ENCODE data around the gene PTPRR.

Gene PTPRR

DNA sequence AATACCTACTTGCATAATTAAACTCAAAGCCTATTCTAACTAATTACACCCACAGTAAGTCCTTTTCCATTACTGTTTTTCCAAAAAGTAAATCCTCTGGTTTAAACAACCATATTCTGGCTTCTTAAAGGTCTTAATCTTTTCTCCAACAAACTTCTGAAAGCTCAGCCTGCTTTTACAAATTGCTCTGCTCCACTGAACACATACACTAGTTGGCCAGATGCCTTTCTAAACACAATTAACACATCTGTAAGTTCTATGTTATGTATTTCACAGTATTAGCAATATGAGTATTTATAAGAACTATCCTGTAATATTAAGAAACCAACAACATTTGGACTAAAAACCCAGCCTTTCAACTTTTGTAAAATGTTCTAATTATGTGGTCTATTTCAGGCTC, 313.4 kb downstream of the PTPRR start:
- Histone ChIP-seq H3K27ac (ENCODE audit: low read depth, low read length, severe bottlenecking) (no peak overlapping the region), H3K4me3 (ENCODE audit: extremely low read depth, insufficient read depth, low read length, poor library complexity, severe bottlenecking) (no peak overlapping the region), H3K9me3 (ENCODE audit: control insufficient read depth, low read length) (no peaks in the 10 kb centered on the region), H3K4me1 (ENCODE audit: control insufficient read depth, insufficient read depth, low read length, poor library complexity, severe bottlenecking) (no peaks in the 10 kb centered on the region), H3K36me3 (ENCODE audit: control insufficient read depth, insufficient read depth, low read length) (no peaks in the 10 kb centered on the region)

DNA sequence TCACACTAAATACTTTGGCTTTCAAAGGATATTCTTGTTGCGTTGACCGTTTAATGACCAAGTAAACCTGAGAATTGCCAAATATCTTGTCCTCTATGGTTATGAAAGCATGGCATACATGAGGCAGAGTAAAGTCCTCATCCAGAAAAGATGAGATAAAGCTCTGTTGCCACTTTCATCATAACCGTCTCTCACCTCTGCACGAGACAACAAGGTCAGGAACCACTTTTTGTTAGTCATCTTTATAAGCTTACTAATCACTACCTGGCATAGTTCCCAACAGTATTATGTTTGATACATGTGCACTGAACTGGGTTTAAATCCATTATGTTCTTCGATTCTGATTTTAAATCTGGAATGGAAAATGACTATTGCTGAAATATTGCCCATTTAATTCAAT, 314.6 kb downstream of the PTPRR start:
- H3K4me1 ChIP-seq (ENCODE audit: control insufficient read depth, insufficient read depth, low read length, poor library complexity, severe bottlenecking): no peaks in the 10 kb centered on the region
- no peak overlapping the region for H3K27ac ChIP-seq (ENCODE audit: low read depth, low read length, severe bottlenecking)
- 98 to 100% methylated on average over 2 to 3 of the region's 5 CpGs for WGBS, 2 experiments (ENCODE audit: insufficient coverage in 2 of 2)
- H3K9me3 ChIP-seq (ENCODE audit: control insufficient read depth, low read length): no peaks in the 10 kb centered on the region
- no peak overlapping the region for H3K4me3 ChIP-seq (ENCODE audit: extremely low read depth, insufficient read depth, low read length, poor library complexity, severe bottlenecking)
- no peaks in the 10 kb centered on the region for H3K36me3 ChIP-seq (ENCODE audit: control insufficient read depth, insufficient read depth, low read length)

GRCh38 chr12:70604662-70605061, 315.9 kb downstream of the PTPRR start:
- Histone ChIP-seq H3K9me3 (ENCODE audit: control insufficient read depth, low read length) (no peaks in the 10 kb centered on the region), H3K4me1 (ENCODE audit: control insufficient read depth, insufficient read depth, low read length, poor library complexity, severe bottlenecking) (no peaks in the 10 kb centered on the region), H3K36me3 (ENCODE audit: control insufficient read depth, insufficient read depth, low read length) (no peaks in the 10 kb centered on the region), H3K4me3 (ENCODE audit: extremely low read depth, insufficient read depth, low read length, poor library complexity, severe bottlenecking) (no peak overlapping the region), H3K27ac (ENCODE audit: low read depth, low read length, severe bottlenecking) (no peak overlapping the region)
- 100% methylated on average over 1 of the region's 4 CpGs for WGBS, 2 experiments (ENCODE audit: insufficient coverage in 2 of 2)

GRCh38 chr12:70603044-70603443, 317.5 kb downstream of the PTPRR start:
- Histone ChIP-seq H3K36me3 (ENCODE audit: control insufficient read depth, insufficient read depth, low read length) (no peaks in the 10 kb centered on the region), H3K4me3 (ENCODE audit: extremely low read depth, insufficient read depth, low read length, poor library complexity, severe bottlenecking) (no peak overlapping the region), H3K9me3 (ENCODE audit: control insufficient read depth, low read length) (no peaks in the 10 kb centered on the region), H3K4me1 (ENCODE audit: control insufficient read depth, insufficient read depth, low read length, poor library complexity, severe bottlenecking) (no peaks in the 10 kb centered on the region), H3K27ac (ENCODE audit: low read depth, low read length, severe bottlenecking) (no peak overlapping the region)
- no CpG with 5 or more reads among the region's 1 CpG for WGBS, 2 experiments (ENCODE audit: insufficient coverage in 2 of 2)

GRCh38 chr12:70598467-70599193, 321.9 kb downstream of the PTPRR start:
- Histone ChIP-seq H3K4me3 (ENCODE audit: extremely low read depth, insufficient read depth, low read length, poor library complexity, severe bottlenecking) (no peak overlapping the region), H3K9me3 (ENCODE audit: control insufficient read depth, low read length) (no peaks in the 10 kb centered on the region), H3K36me3 (ENCODE audit: control insufficient read depth, insufficient read depth, low read length) (no peaks in the 10 kb centered on the region), H3K4me1 (ENCODE audit: control insufficient read depth, insufficient read depth, low read length, poor library complexity, severe bottlenecking) (no peaks in the 10 kb centered on the region), H3K27ac (ENCODE audit: low read depth, low read length, severe bottlenecking) (no peak overlapping the region)
- 83 to 100% methylated on average over 1 to 2 of the region's 4 CpGs for WGBS, 2 experiments (ENCODE audit: insufficient coverage in 2 of 2)

DNA sequence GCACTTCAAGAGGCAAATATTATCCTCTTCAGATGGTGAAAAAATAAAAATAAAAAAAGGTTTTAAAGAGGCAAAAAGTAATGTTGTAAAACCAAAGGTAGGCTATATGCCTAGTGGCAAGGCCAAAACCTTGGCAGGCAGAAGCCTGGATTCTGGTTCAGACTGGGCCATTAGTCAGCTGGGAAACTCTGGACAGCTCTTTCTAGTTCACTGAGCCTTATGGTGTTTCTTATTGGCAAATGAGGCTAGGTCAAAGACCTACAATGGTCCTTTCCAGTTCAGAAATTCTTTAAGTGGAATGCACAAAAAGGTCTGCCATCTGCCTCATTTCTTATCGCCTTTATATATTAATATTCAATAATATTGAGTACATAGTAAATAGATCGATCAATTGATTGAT, 327.9 kb downstream of the PTPRR start:
- no peak overlapping the region for H3K4me3 ChIP-seq (ENCODE audit: extremely low read depth, insufficient read depth, low read length, poor library complexity, severe bottlenecking)
- H3K36me3 ChIP-seq (ENCODE audit: control insufficient read depth, insufficient read depth, low read length): no peaks in the 10 kb centered on the region
- no peaks in the 10 kb centered on the region for H3K4me1 ChIP-seq (ENCODE audit: control insufficient read depth, insufficient read depth, low read length, poor library complexity, severe bottlenecking)
- no peak overlapping the region for H3K27ac ChIP-seq (ENCODE audit: low read depth, low read length, severe bottlenecking)
- WGBS, 2 experiments (ENCODE audit: insufficient coverage in 2 of 2): no CpG with 5 or more reads among the region's 2 CpGs
- H3K9me3 ChIP-seq (ENCODE audit: control insufficient read depth, low read length): no peaks in the 10 kb centered on the region

DNA sequence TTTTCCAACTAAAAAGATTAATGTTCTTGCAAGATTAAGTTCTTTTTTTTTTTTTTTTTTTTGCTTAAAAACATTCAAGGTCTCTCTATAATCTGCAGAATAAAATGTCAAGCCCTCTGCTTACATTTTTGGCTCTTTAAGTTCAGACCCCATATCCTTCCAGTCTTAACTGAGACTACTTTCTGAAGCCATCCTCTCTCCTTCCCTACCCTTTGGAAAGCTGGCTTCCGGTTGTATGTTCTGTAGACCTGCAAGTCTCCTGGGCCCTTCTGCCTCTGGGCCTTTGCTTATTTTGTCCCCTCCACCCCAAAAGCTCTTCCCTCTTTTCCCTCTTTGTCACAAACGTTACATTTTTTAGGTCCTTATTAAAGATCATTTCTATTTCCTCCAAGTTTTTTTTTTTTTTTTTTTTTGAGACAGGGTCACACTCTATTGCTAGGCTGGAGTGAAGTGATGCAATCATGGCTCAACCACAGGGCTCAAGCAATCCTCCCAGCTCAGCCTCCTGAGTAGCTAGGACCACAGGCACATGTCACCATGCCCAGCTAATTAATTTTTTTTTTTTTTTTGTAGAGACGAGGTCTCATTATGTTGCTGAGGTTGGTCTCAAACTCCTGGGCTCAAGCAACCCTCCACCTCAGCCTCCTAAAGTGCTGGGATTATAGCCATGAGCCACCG, 329.9 kb downstream of the PTPRR start:
- Histone ChIP-seq H3K9me3 (ENCODE audit: control insufficient read depth, low read length) (no peaks in the 10 kb centered on the region), H3K36me3 (ENCODE audit: control insufficient read depth, insufficient read depth, low read length) (peaks cover 3% of the 10 kb centered on the region), H3K4me1 (ENCODE audit: control insufficient read depth, insufficient read depth, low read length, poor library complexity, severe bottlenecking) (no peaks in the 10 kb centered on the region), H3K27ac (ENCODE audit: low read depth, low read length, severe bottlenecking) (no peak overlapping the region), H3K4me3 (ENCODE audit: extremely low read depth, insufficient read depth, low read length, poor library complexity, severe bottlenecking) (no peak overlapping the region)
- 96 to 100% methylated on average over 1 to 2 of the region's 4 CpGs for WGBS, 2 experiments (ENCODE audit: insufficient coverage in 2 of 2)

DNA sequence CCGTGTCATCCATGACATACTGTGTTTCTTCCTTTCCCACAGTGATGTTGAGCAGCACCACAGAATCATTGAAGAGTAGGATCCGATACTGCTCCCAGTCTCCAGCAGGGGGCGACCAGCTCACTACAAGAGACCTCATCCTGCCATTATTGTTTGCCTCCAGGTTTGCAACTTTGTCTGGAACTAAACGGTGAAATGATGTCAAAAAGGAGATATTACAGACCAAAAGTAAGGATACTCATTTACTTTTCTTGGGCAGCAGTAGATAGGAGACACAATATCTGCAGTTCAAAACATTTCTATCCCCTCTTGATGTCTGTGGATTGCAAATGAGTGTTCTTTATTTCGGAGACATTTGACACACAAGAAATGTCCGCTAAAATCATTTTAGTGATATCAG, 330.5 kb downstream of the PTPRR start:
- Histone ChIP-seq H3K9me3 (ENCODE audit: control insufficient read depth, low read length) (no peaks in the 10 kb centered on the region), H3K4me1 (ENCODE audit: control insufficient read depth, insufficient read depth, low read length, poor library complexity, severe bottlenecking) (no peaks in the 10 kb centered on the region), H3K4me3 (ENCODE audit: extremely low read depth, insufficient read depth, low read length, poor library complexity, severe bottlenecking) (no peak overlapping the region), H3K27ac (ENCODE audit: low read depth, low read length, severe bottlenecking) (no peak overlapping the region), H3K36me3 (ENCODE audit: control insufficient read depth, insufficient read depth, low read length) (peaks cover 3% of the 10 kb centered on the region)
- WGBS, 2 experiments (ENCODE audit: insufficient coverage in 2 of 2): 11 to 18% methylated on average over 1 to 3 of the region's 6 CpGs

Data from mesodermal cell (in vitro differentiated cells).